GM23338 (cell line): ENCODE measurements around the gene PPP1R3G. TPM values are rescaled to one million over a fixed set of nuclear protein-coding genes. Genes with fewer than 3 reads are reported as not detected.

Experiments
- ATAC-seq: fragments of 200-7000 bp; cut with Tn5 transposase; 3 replicates; pipeline ENCODE4 v1.9.1; 2020
- DNase-seq: peaks from one replicate; pipeline ENCODE4 v3.0.0-alpha.2; 2015; ENCODE audit warnings: low spot score
- H2AFZ ChIP-seq: fragments of 200-600 bp; sonication (generic); 2 replicates; pipeline ENCODE4 v1.8.0; 2016; ENCODE audit warnings: antibody characterized with exemption, mild to moderate bottlenecking, moderate library complexity
- H3F3A ChIP-seq: fragments of 200-600 bp; sonication (generic); replicated peaks from 2 replicates; pipeline ENCODE4 v1.8.0; 2017; ENCODE audit warnings: antibody characterized with exemption, mixed run types, low read depth
- H3K27ac ChIP-seq: fragments of 200-600 bp; sonication (generic); 2 replicates; pipeline ENCODE4 v1.6.1; 2016; ENCODE audit warnings: low read depth
- H3K27me3 ChIP-seq: fragments of 200-600 bp; sonication (generic); 2 replicates; pipeline ENCODE4 v1.8.0; 2016; ENCODE audit warnings: mild to moderate bottlenecking, mixed run types, moderate library complexity; ENCODE audit not compliant: insufficient read depth
- H3K36me3 ChIP-seq: fragments of 200-600 bp; sonication (generic); 2 replicates; pipeline ENCODE4 v1.8.0; 2016; ENCODE audit warnings: mild to moderate bottlenecking; ENCODE audit not compliant: insufficient read depth
- H3K4me1 ChIP-seq: fragments of 200-600 bp; sonication (generic); 2 replicates; pipeline ENCODE4 v1.8.0; 2016; ENCODE audit warnings: mild to moderate bottlenecking, moderate library complexity; ENCODE audit not compliant: insufficient read depth
- H3K4me2 ChIP-seq: fragments of 200-600 bp; sonication (generic); 2 replicates; pipeline ENCODE4 v1.7.1; 2017; ENCODE audit warnings: mixed run types
- H3K4me3 ChIP-seq: fragments of 200-600 bp; sonication (generic); 2 replicates; pipeline ENCODE4 v1.6.1; 2016; ENCODE audit warnings: mixed run types
- H3K79me2 ChIP-seq: fragments of 200-600 bp; sonication (generic); replicated peaks from 2 replicates; pipeline ENCODE4 v1.8.0; 2017; ENCODE audit warnings: mild to moderate bottlenecking; ENCODE audit not compliant: insufficient read depth
- H3K9me2 ChIP-seq: fragments of 200-600 bp; sonication (generic); 2 replicates; pipeline ENCODE4 v1.8.0; 2017; ENCODE audit not compliant: insufficient read depth
- H4K20me1 ChIP-seq: fragments of 200-600 bp; sonication (generic); replicated peaks from 2 replicates; pipeline ENCODE4 v1.8.0; 2017; ENCODE audit warnings: mild to moderate bottlenecking; ENCODE audit not compliant: insufficient read depth
- H3K27ac Mint-ChIP-seq: 2 replicates; pipeline ENCODE4 v1.8.0; 2020; ENCODE audit warnings: inconsistent platforms, mild to moderate bottlenecking, moderate library complexity, mixed read lengths
- H3K27me3 Mint-ChIP-seq: 3 replicates; pipeline ENCODE4 v1.8.0; 2022; ENCODE audit warnings: low read depth, mild to moderate bottlenecking, moderate library complexity, mixed read lengths, inconsistent platforms; ENCODE audit not compliant: insufficient read depth, poor library complexity
- H3K36me3 Mint-ChIP-seq: 3 replicates; pipeline ENCODE4 v1.8.0; 2021; ENCODE audit warnings: low read depth, mild to moderate bottlenecking, inconsistent platforms, moderate library complexity, mixed read lengths
- H3K4me1 Mint-ChIP-seq: 3 replicates; pipeline ENCODE4 v1.8.0; 2020; ENCODE audit warnings: mild to moderate bottlenecking, inconsistent platforms, mixed read lengths
- H3K4me3 Mint-ChIP-seq: 3 replicates; pipeline ENCODE4 v1.8.0; 2021; ENCODE audit warnings: moderate library complexity, mild to moderate bottlenecking, inconsistent platforms, mixed read lengths
- H3K9me3 Mint-ChIP-seq: 3 replicates; pipeline ENCODE4 v1.8.0; 2020; ENCODE audit warnings: moderate library complexity, mild to moderate bottlenecking, inconsistent platforms, mixed read lengths
- CREB1 ChIP-seq: fragments of 250-450 bp; sonication (Bioruptor Pico); IDR thresholded peaks from 2 replicates; pipeline ENCODE4 v1.5.0; 2020; ENCODE audit warnings: low read depth, mild to moderate bottlenecking, moderate library complexity
- CTCF ChIP-seq, 2 experiments: fragments of 200-600 bp in 1 of 2; sonication (generic) in 1 of 2; conservative IDR thresholded peaks; 2 replicates each; pipeline versions ENCODE4 v1.5.1 to v1.6.1; 2016 to 2017; ENCODE audit warnings: antibody characterized with exemption in 2 of 2, low read depth in 2 of 2, mild to moderate bottlenecking in 2 of 2, moderate library complexity in 1 of 2
- ETS1 ChIP-seq: IDR thresholded peaks from 2 replicates; pipeline ENCODE4 v1.6.1; 2016; ENCODE audit warnings: antibody characterized with exemption
- EZH2 ChIP-seq: fragments of 200-600 bp; sonication (generic); IDR thresholded peaks from one replicate; pipeline ENCODE4 v1.8.0; 2017; ENCODE audit warnings: antibody characterized with exemption, mild to moderate bottlenecking, low read depth; ENCODE audit not compliant: unreplicated experiment
- EZH2phosphoT487 ChIP-seq: fragments of 200-600 bp; sonication (generic); IDR thresholded peaks from one replicate; pipeline ENCODE4 v1.8.1; 2018; ENCODE audit warnings: antibody characterized with exemption; ENCODE audit not compliant: unreplicated experiment
- JUNB ChIP-seq: IDR thresholded peaks from one replicate; pipeline ENCODE4 v1.6.1; 2016; ENCODE audit warnings: antibody characterized with exemption; ENCODE audit not compliant: unreplicated experiment
- NANOG ChIP-seq: IDR thresholded peaks from 2 replicates; pipeline ENCODE4 v1.6.1; 2016; ENCODE audit warnings: antibody characterized with exemption, borderline replicate concordance
- POLR2AphosphoS5 ChIP-seq: IDR thresholded peaks from 2 replicates; pipeline ENCODE4 v1.6.1; 2016; ENCODE audit warnings: antibody characterized with exemption, low read depth
- STAT1 ChIP-seq: IDR thresholded peaks from one replicate; pipeline ENCODE4 v1.6.1; 2016; ENCODE audit warnings: antibody characterized with exemption; ENCODE audit not compliant: unreplicated experiment
- ZNF114 ChIP-seq: fragments of 250-450 bp; sonication (Bioruptor Pico); IDR thresholded peaks from 2 replicates; pipeline ENCODE4 v1.5.0; 2020; ENCODE audit warnings: mild to moderate bottlenecking, moderate library complexity
- ZNF331 ChIP-seq: fragments of 250-450 bp; sonication (Bioruptor Pico); IDR thresholded peaks from 2 replicates; pipeline ENCODE4 v1.5.0; 2020; ENCODE audit warnings: low read depth, mild to moderate bottlenecking, moderate library complexity
- ZNF462 ChIP-seq: fragments of 250-450 bp; sonication (Bioruptor Pico); IDR thresholded peaks from 2 replicates; pipeline ENCODE4 v1.5.0; 2020; ENCODE audit warnings: mild to moderate bottlenecking, moderate library complexity
- polyA plus RNA-seq: library from polyadenylated mRNA; unstranded; fragments of >200 nt; fragmentation: Nextera tagmentation; extraction: Ambion mirVana; gene quantifications from 2 replicates; pipeline ENCODE4 v1.2.1, GENCODE V29; 2016
- total RNA-seq: library from RNA; depleted of rRNA; stranded (reverse); fragments of >200 nt; shearing (Covaris generic); gene quantifications from 2 replicates; pipeline ENCODE4 v1.2.3, GENCODE V29; 2014

The PPP1R3G gene
- total and polyA plus RNA-seq, 2 experiments from 2014 or later = 0.13 to 0.24 TPM

GRCh38 chr6:5084360-5084780 is 771 bp upstream of the PPP1R3G start:
- Histone ChIP-seq H3K4me3 (peak overlapping the region; percentile 75), H3K4me1 (peaks cover 11% of the 10 kb centered on the region; the same call in 1 of the 2 replicates), H3K27me3 (peaks cover 76% of the 10 kb centered on the region), H4K20me1 (no peaks in the 10 kb centered on the region; the same call in 1 of the 2 replicates), H3K36me3 (no peaks in the 10 kb centered on the region; the same call in 1 of the 2 replicates), H3K79me2 (no peaks in the 10 kb centered on the region), H2AFZ (peak overlapping the region; percentile 96), H3K9me2 (no peaks in the 10 kb centered on the region), H3F3A (0 out of 2 replicates have a peak, but pooled peaks cover 3% of the 10 kb centered on the region), H3K27ac (no peak overlapping the region), H3K4me2 (peak overlapping the region; percentile 95)
- H3K27ac Mint-ChIP-seq = no peak overlapping the region
- peak overlapping the region; percentile 81 for H3K4me3 Mint-ChIP-seq
- H3K4me1 Mint-ChIP-seq = peaks cover 6% of the 10 kb centered on the region
- peaks cover 50% of the 10 kb centered on the region for H3K27me3 Mint-ChIP-seq
- peak; percentile 61 for DNase-seq
- peaks cover 3% of the 10 kb centered on the region; the same call in 2 of the 3 replicates for H3K36me3 Mint-ChIP-seq
- TF ChIP-seq JUNB (no peak), EZH2 (no peak)
- peak; percentile 18 for ATAC-seq
- peaks cover 6% of the 10 kb centered on the region; the same call in 2 of the 3 replicates for H3K9me3 Mint-ChIP-seq

GRCh38 chr6:5085648-5086293 is 630 bp downstream of the PPP1R3G start:
- peak; percentile 73 for DNase-seq
- no peaks in the 10 kb centered on the region for H3K9me2 ChIP-seq
- Mint-ChIP-seq H3K4me1 (peaks cover 6% of the 10 kb centered on the region), H3K27me3 (peaks cover 50% of the 10 kb centered on the region), H3K36me3 (peaks cover 3% of the 10 kb centered on the region; the same call in 2 of the 3 replicates), H3K4me3 (peak overlapping the region; percentile 59; the same call in 2 of the 3 replicates), H3K27ac (no peak overlapping the region), H3K9me3 (peaks cover 4% of the 10 kb centered on the region; the same call in 2 of the 3 replicates)
- H3F3A ChIP-seq = 0 out of 2 replicates have a peak, but pooled peaks cover 3% of the 10 kb centered on the region
- H3K36me3 ChIP-seq = no peaks in the 10 kb centered on the region; the same call in 1 of the 2 replicates
- peaks cover 11% of the 10 kb centered on the region; the same call in 1 of the 2 replicates for H3K4me1 ChIP-seq
- no peaks in the 10 kb centered on the region for H3K79me2 ChIP-seq
- no peaks in the 10 kb centered on the region; the same call in 1 of the 2 replicates for H4K20me1 ChIP-seq
- H3K27ac ChIP-seq = no peak overlapping the region
- peak overlapping the region; percentile 95 for H3K4me2 ChIP-seq
- peak overlapping the region; percentile 75 for H3K4me3 ChIP-seq
- peak overlapping the region; percentile 96 for H2AFZ ChIP-seq
- peak; percentile 58 for ATAC-seq
- H3K27me3 ChIP-seq = peaks cover 76% of the 10 kb centered on the region
- TF ChIP-seq NANOG (no peak), POLR2AphosphoS5 (no peak), ZNF114 (CRISPR knock-in tag) (no peak), EZH2 (no peak), ZNF331 (CRISPR knock-in tag) (no peak), STAT1 (no peak), CREB1 (CRISPR knock-in tag) (no peak), ZNF462 (CRISPR knock-in tag) (no peak), EZH2phosphoT487 (no peak), ETS1 (no peak), CTCF (conservative IDR thresholded peaks at IDR 0.05; ENCODE audit: low read depth in 2 of 2) (no peak), JUNB (no peak)
